Left ventricle myocardium inferior (tissue), 1 donor: ENCODE data around the gene FBLN2. TPM values are rescaled to one million over a fixed set of nuclear protein-coding genes. Genes with fewer than 3 reads are reported as not detected.

ENCODE experiments used
- DNase-seq: peaks from one replicate; pipeline ENCODE4 v3.0.0-alpha.2; 2020
- H3K27ac ChIP-seq: fragments of 200-600 bp; replicated peaks from 2 replicates; pipeline ENCODE4 v1.8.0; 2021
- H3K27me3 ChIP-seq: fragments of 200-600 bp; 2 replicates; pipeline ENCODE4 v1.8.0; 2021; ENCODE audit warnings: low read depth
- H3K36me3 ChIP-seq: fragments of 200-600 bp; 2 replicates; pipeline ENCODE4 v1.8.0; 2021
- H3K4me1 ChIP-seq: fragments of 200-600 bp; 2 replicates; pipeline ENCODE4 v1.8.0; 2021
- H3K4me3 ChIP-seq: fragments of 200-600 bp; 2 replicates; pipeline ENCODE4 v1.8.0; 2021; ENCODE audit warnings: mild to moderate bottlenecking, moderate library complexity
- H3K9me3 ChIP-seq: fragments of 200-600 bp; replicated peaks from 2 replicates; pipeline ENCODE4 v1.8.0; 2021
- CTCF ChIP-seq: fragments of 200-600 bp; IDR thresholded peaks from 2 replicates; pipeline ENCODE4 v1.8.0; 2021; ENCODE audit warnings: antibody characterized with exemption, mild to moderate bottlenecking, borderline replicate concordance
- intact Hi-C: fragments of 100-400 bp; cut with micrococcal nuclease; formaldehyde crosslinking; loops from one replicate; pipeline ENCODE4 v1.11.0; 2022
- total RNA-seq: library from RNA; stranded (reverse); fragmentation: NEBNext Ultra II Directional; extraction: Animal tissue kit (Norgen Biotek cat#: 25700); gene quantifications from one replicate; pipeline ENCODE4 v1.2.1, GENCODE V29; 2021
- donor health status: DM: no; HTN: yes; CAD: no; lungs with severe emphysema.

The FBLN2 gene
- total RNA-seq, 1 donor from 2014 or later: 56.7 TPM

- intact Hi-C loops: no loop called here
- H3K27ac ChIP-seq: no peak overlapping the region
- peaks cover 7% of the 10 kb centered on the region for H3K27me3 ChIP-seq
- TF ChIP-seq CTCF: no peak
- no peaks in the 10 kb centered on the region for H3K36me3 ChIP-seq
- H3K9me3 ChIP-seq: no peaks in the 10 kb centered on the region
- H3K4me3 ChIP-seq: no peak overlapping the region
- peaks cover 70% of the 10 kb centered on the region for H3K4me1 ChIP-seq
- DNase-seq: no peak
Observed at GRCh38 chr3:13563911-13564310, 15.0 kb downstream of the FBLN2 start.

GRCh38 chr3:13564751-13565560, 16.0 kb downstream of the FBLN2 start:
- Histone ChIP-seq H3K4me1 (peaks cover 65% of the 10 kb centered on the region), H3K27ac (peak overlapping the region; percentile 56), H3K9me3 (no peaks in the 10 kb centered on the region), H3K27me3 (peaks cover 7% of the 10 kb centered on the region), H3K36me3 (no peaks in the 10 kb centered on the region), H3K4me3 (no peak overlapping the region)
- TF ChIP-seq CTCF: peak; percentile 30
- peak; percentile 56 for DNase-seq
- intact Hi-C loops: no loop called here

GRCh38 chr3:13565581-13566452, 16.9 kb downstream of the FBLN2 start:
- H3K36me3 ChIP-seq: no peaks in the 10 kb centered on the region
- peak; percentile 14 for DNase-seq
- no peak overlapping the region for H3K4me3 ChIP-seq
- peak overlapping the region; percentile 56 for H3K27ac ChIP-seq
- peaks cover 57% of the 10 kb centered on the region for H3K4me1 ChIP-seq
- H3K9me3 ChIP-seq: no peaks in the 10 kb centered on the region
- TF ChIP-seq CTCF: no peak
- intact Hi-C loops: no loop called here
- H3K27me3 ChIP-seq: peaks cover 7% of the 10 kb centered on the region

- peaks cover 55% of the 10 kb centered on the region for H3K4me1 ChIP-seq
- DNase-seq: peak; percentile 11
- no peak overlapping the region for H3K4me3 ChIP-seq
- peaks cover 3% of the 10 kb centered on the region for H3K36me3 ChIP-seq
- TF ChIP-seq CTCF: no peak
- intact Hi-C loops: no loop called here
- no peak overlapping the region for H3K27ac ChIP-seq
- H3K27me3 ChIP-seq: peaks cover 3% of the 10 kb centered on the region
- H3K9me3 ChIP-seq: no peaks in the 10 kb centered on the region
Observed at GRCh38 chr3:13566453-13566748, 17.5 kb downstream of the FBLN2 start.

- intact Hi-C loops: no loop called here
- H3K4me1 ChIP-seq: peaks cover 56% of the 10 kb centered on the region
- H3K9me3 ChIP-seq: no peaks in the 10 kb centered on the region
Observed at GRCh38 chr3:13566769-13567310, 17.9 kb downstream of the FBLN2 start.

More at GRCh38 chr3:13566769-13567310, 17.9 kb downstream of the FBLN2 start:
- H3K27me3 ChIP-seq: no peaks in the 10 kb centered on the region
- H3K36me3 ChIP-seq: peaks cover 3% of the 10 kb centered on the region
- no peak for DNase-seq
- no peak overlapping the region for H3K4me3 ChIP-seq
- no peak for TF ChIP-seq CTCF
- no peak overlapping the region for H3K27ac ChIP-seq
